K562 (cell line): ENCODE results near the gene MED15. TPM values are rescaled to one million over a fixed set of nuclear protein-coding genes. Genes with fewer than 3 reads are reported as not detected.
A peak's percentile ranks its signal among the peaks of the same experiment; 100 is the strongest.

Source experiments
- ARHGAP35 ChIP-seq: fragments of 450-650 bp; IDR thresholded peaks from 2 replicates; pipeline ENCODE4 v1.6.1; 2018; ENCODE audit not compliant: partially characterized antibody
- CCAR2 ChIP-seq: fragments of 200-400 bp; formaldehyde crosslinking; IDR thresholded peaks from 2 replicates; pipeline ENCODE4 v1.6.1; 2017; ENCODE audit warnings: mild to moderate bottlenecking, low read depth, low read length
- DIDO1 ChIP-seq: fragments of 450-650 bp; IDR thresholded peaks from 2 replicates; pipeline ENCODE4 v1.6.1; 2016; ENCODE audit warnings: low read depth, missing biosample characterization, missing genetic modification characterization
- E2F8 ChIP-seq: fragments of 450-650 bp; IDR thresholded peaks from 2 replicates; pipeline ENCODE4 v1.7.1; 2018; ENCODE audit warnings: mild to moderate bottlenecking, low read depth; ENCODE audit not compliant: partially characterized antibody
- GATAD2B ChIP-seq: fragments of 450-650 bp; IDR thresholded peaks from 2 replicates; pipeline ENCODE4 v1.6.1; 2017; ENCODE audit warnings: mild to moderate bottlenecking, borderline replicate concordance
- HMG20B ChIP-seq: fragments of 250-450 bp; sonication (Bioruptor Pico); IDR thresholded peaks from 2 replicates; pipeline ENCODE4 v1.5.0; 2021; ENCODE audit warnings: mild to moderate bottlenecking
- KLF13 ChIP-seq: fragments of 450-650 bp; IDR thresholded peaks from 2 replicates; pipeline ENCODE4 v1.6.1; 2016; ENCODE audit warnings: missing genetic modification characterization, low read depth, mild to moderate bottlenecking, missing compliant biosample characterization, moderate library complexity, borderline replicate concordance
- LCOR ChIP-seq: sonication (generic); formaldehyde crosslinking; IDR thresholded peaks from 2 replicates; pipeline ENCODE4 v1.8.0; 2022; ENCODE audit warnings: mild to moderate bottlenecking, missing genetic modification reagents
- MCM7 ChIP-seq, 2 experiments: fragments of 450-650 bp; IDR thresholded peaks; 2 replicates each; pipeline ENCODE4 v1.6.1; 2016 to 2018
- MTA1 ChIP-seq: fragments of 450-650 bp; IDR thresholded peaks from 2 replicates; pipeline ENCODE4 v1.6.1; 2017; ENCODE audit warnings: borderline replicate concordance
- PHF8 ChIP-seq: fragments of 200-600 bp; sonication (generic); IDR thresholded peaks from 2 replicates; pipeline ENCODE4 v1.6.1; 2012; ENCODE audit warnings: mixed run types, mild to moderate bottlenecking, inconsistent platforms, low read length, moderate library complexity, borderline replicate concordance
- PHTF2 ChIP-seq: fragments of 250-450 bp; sonication (Bioruptor Pico); IDR thresholded peaks from 2 replicates; pipeline ENCODE4 v1.5.0; 2021; ENCODE audit warnings: mild to moderate bottlenecking
- SIN3B ChIP-seq: fragments of 450-650 bp; IDR thresholded peaks from 2 replicates; pipeline ENCODE4 v1.6.1; 2017; ENCODE audit warnings: low read depth, mild to moderate bottlenecking, moderate library complexity
- SIX5 ChIP-seq, 2 experiments: IDR thresholded peaks; 2 replicates each; pipeline ENCODE4 v1.6.1; 2011; ENCODE audit warnings: low read length in 2 of 2, borderline replicate concordance in 1 of 2, low read depth in 1 of 2, mild to moderate bottlenecking in 1 of 2, moderate library complexity in 1 of 2; ENCODE audit not compliant: insufficient read depth in 1 of 2
- SMARCA5 ChIP-seq: fragments of 450-650 bp; IDR thresholded peaks from 2 replicates; pipeline ENCODE4 v1.6.1; 2016
- SMARCE1 ChIP-seq: fragments of 450-650 bp; IDR thresholded peaks from 2 replicates; pipeline ENCODE4 v1.7.1; 2016; ENCODE audit warnings: mild to moderate bottlenecking
- SNAPC5 ChIP-seq: fragments of 250-450 bp; sonication (Bioruptor Pico); IDR thresholded peaks from 2 replicates; pipeline ENCODE4 v1.8.0; 2021; ENCODE audit warnings: moderate library complexity, mild to moderate bottlenecking, inconsistent platforms
- SNRNP70 ChIP-seq: fragments of 200-400 bp; formaldehyde crosslinking; optimal IDR thresholded peaks from 2 replicates; pipeline ENCODE3; 2017; ENCODE audit warnings: low read depth, low read length
- SRSF3 ChIP-seq: fragments of 200-400 bp; formaldehyde crosslinking; IDR thresholded peaks from 2 replicates; pipeline ENCODE4 v1.6.1; 2016; ENCODE audit warnings: mild to moderate bottlenecking, low read length, moderate library complexity; ENCODE audit not compliant: insufficient read depth
- TBL1XR1 ChIP-seq, 2 experiments: IDR thresholded peaks; 2 replicates each; pipeline ENCODE4 v1.6.1; 2012; ENCODE audit warnings: improper control_type of control experiment in 2 of 2, low read length in 2 of 2, mild to moderate bottlenecking in 1 of 2
- ZBTB8A ChIP-seq: fragments of 450-650 bp; IDR thresholded peaks from 2 replicates; pipeline ENCODE4 v1.6.1; 2018; ENCODE audit warnings: mild to moderate bottlenecking, moderate library complexity; ENCODE audit not compliant: partially characterized antibody
- ZNF24 ChIP-seq: fragments of 450-650 bp; IDR thresholded peaks from 2 replicates; pipeline ENCODE4 v1.6.1; 2016
- ZNF311 ChIP-seq: fragments of 250-450 bp; sonication (Bioruptor Pico); IDR thresholded peaks from 2 replicates; pipeline ENCODE4 v1.4.0; 2020; ENCODE audit warnings: mild to moderate bottlenecking, moderate library complexity
- ZNF431 ChIP-seq: sonication (generic); formaldehyde crosslinking; IDR thresholded peaks from 2 replicates; pipeline ENCODE4 v1.8.0; 2022; ENCODE audit warnings: mild to moderate bottlenecking, missing genetic modification reagents
- ZNF436 ChIP-seq: fragments of 250-450, 450-650 bp; sonication (Bioruptor Pico); formaldehyde crosslinking; IDR thresholded peaks from 2 replicates; pipeline ENCODE4 v1.7.0; 2020; ENCODE audit warnings: mild to moderate bottlenecking
- ZNF644 ChIP-seq: fragments of 200-800 bp; sonication (Bioruptor generic); IDR thresholded peaks from 2 replicates; pipeline ENCODE4 v1.6.1; 2016; ENCODE audit warnings: low read depth, missing genetic modification characterization, missing compliant biosample characterization
- ZZZ3 ChIP-seq: fragments of 450-650 bp; IDR thresholded peaks from 2 replicates; pipeline ENCODE4 v1.6.1; 2016; ENCODE audit warnings: antibody characterized with exemption, mild to moderate bottlenecking, moderate library complexity
- polyA plus RNA-seq, 8 experiments: library from polyadenylated mRNA; depleted of rRNA in 4 of 8; stranded (reverse) in 5 of 8; unstranded in 3 of 8; fragments of >200 nt; fragmentation: Nextera tagmentation in 2 of 8; fragmentation: Illumina TruSeq in 1 of 8; extraction: Ambion mirVana in 2 of 8; extraction: Trizol in 1 of 8; gene quantifications; 2 replicates each; pipeline versions ENCODE4 v1.2.1 to v1.2.3, GENCODE V29; 2011 to 2014; ENCODE audit warnings: inconsistent platforms in 1 of 8, missing spikeins in 1 of 8
- total RNA-seq, 7 experiments: library from RNA; depleted of rRNA in 6 of 7; stranded (reverse); fragments of >200 nt in 6 of 7; fragmentation: Illumina TruSeq in 2 of 7; extraction: Trizol in 2 of 7; gene quantifications; 2 replicates each; pipeline versions ENCODE4 v1.2.1 to v1.2.3, GENCODE V29; 2011 to 2021; ENCODE audit warnings: low replicate concordance in 1 of 7
- TF ChIP-seq, protein P1 (sequence below): sonication (generic); formaldehyde crosslinking; IDR thresholded peaks from 2 replicates; pipeline ENCODE4 v1.9.0; 2022; ENCODE audit warnings: mild to moderate bottlenecking, missing genetic modification reagents
- TF ChIP-seq, protein P2 (sequence below): sonication (generic); formaldehyde crosslinking; IDR thresholded peaks from 2 replicates; pipeline ENCODE4 v1.9.0; 2022; ENCODE audit warnings: mild to moderate bottlenecking, missing genetic modification reagents

The MED15 gene
- total and polyA plus RNA-seq, 9 of the 15 experiments (the other 6 are each of a cell fraction or from before 2014, with no cell fraction given): 4.0 to 271 (median 60.1) TPM

DNA sequence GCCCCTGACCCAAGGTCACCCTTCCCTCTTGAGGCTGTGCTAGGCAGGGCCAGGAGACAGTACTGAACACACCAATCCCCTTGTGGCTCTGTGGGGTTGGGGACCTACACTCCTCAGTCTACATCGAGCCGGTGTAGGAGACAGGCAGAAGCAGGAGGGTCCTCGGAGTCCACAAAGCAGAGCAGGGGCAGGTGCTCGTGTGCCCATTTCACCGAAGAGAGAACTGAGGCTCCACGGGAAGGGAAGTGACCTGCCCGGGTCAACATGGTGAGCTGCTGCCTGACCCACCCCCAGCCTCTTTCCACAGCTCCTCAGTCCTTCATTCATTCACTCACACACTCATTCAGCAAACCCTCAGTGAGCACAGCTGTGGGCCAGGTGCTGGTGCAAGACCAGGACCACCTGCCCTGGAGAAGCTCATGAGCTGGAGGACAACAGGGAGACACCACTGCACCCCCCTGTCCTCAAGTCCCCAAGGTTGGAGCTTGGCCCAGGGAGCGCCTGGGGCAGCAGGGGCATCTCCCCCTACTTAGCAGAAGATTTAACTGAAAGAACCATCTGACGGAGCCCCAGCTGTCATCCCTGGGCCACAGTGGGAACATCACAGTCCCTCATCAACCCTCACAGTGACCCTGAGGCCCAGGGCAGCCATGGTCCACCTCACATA, 127.3 kb downstream of the MED15 start (continued):
- TF ChIP-seq E2F8: no peak
- TF ChIP-seq SRSF3: no peak
- TF ChIP-seq TBL1XR1 (IDR thresholded peaks at IDR 0.05; ENCODE audit: low read length in 2 of 2): no peak
- TF ChIP-seq PHTF2 (CRISPR knock-in tag): no peak
- TF ChIP-seq KLF13 (tag): no peak
- TF ChIP-seq SIN3B: no peak
- no peak for TF ChIP-seq CCAR2
- no peak for TF ChIP-seq MTA1
- no peak for TF ChIP-seq GATAD2B
- TF ChIP-seq SMARCA5: no peak
- no peak for TF ChIP-seq PHF8
- TF ChIP-seq ZNF431: no peak
- TF ChIP-seq, protein P1, sequence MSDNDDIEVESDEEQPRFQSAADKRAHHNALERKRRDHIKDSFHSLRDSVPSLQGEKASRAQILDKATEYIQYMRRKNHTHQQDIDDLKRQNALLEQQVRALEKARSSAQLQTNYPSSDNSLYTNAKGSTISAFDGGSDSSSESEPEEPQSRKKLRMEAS (CRISPR knock-in tag): peak; percentile 19; the same call in 1 of the 2 replicates
- TF ChIP-seq SIX5 (IDR thresholded peaks at IDR 0.05; ENCODE audit: borderline replicate concordance in 1 of 2, insufficient read depth in 1 of 2, low read depth in 1 of 2, low read length in 2 of 2): no peak
- TF ChIP-seq SNRNP70: peak; percentile 68
- TF ChIP-seq ZNF311 (CRISPR knock-in tag): no peak
- TF ChIP-seq, protein P2, sequence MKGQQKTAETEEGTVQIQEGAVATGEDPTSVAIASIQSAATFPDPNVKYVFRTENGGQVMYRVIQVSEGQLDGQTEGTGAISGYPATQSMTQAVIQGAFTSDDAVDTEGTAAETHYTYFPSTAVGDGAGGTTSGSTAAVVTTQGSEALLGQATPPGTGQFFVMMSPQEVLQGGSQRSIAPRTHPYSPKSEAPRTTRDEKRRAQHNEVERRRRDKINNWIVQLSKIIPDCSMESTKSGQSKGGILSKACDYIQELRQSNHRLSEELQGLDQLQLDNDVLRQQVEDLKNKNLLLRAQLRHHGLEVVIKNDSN (CRISPR knock-in tag): peak; percentile 24
- no peak for TF ChIP-seq SMARCE1
- no peak for TF ChIP-seq DIDO1 (tag)
- no peak for TF ChIP-seq SNAPC5 (CRISPR knock-in tag)
- TF ChIP-seq HMG20B (CRISPR knock-in tag): no peak
- no peak for TF ChIP-seq ARHGAP35
- TF ChIP-seq ZNF644 (tag): no peak
- TF ChIP-seq LCOR (CRISPR knock-in tag): no peak
- no peak for TF ChIP-seq ZBTB8A
- TF ChIP-seq MCM7 (IDR thresholded peaks at IDR 0.05): no peak
- TF ChIP-seq ZZZ3: no peak
- peak; percentile 82 for TF ChIP-seq ZNF24
- no peak for TF ChIP-seq ZNF436
